CD4-positive, alpha-beta memory T cell (primary cell): ENCODE measurements around the gene LRRC49. TPM values are rescaled to one million over a fixed set of nuclear protein-coding genes. Genes with fewer than 3 reads are reported as not detected.
A peak's percentile ranks its signal among the peaks of the same experiment; 100 is the strongest.

Source experiments
- CTCF ChIA-PET: fragments of 350-600 bp; sonication (Branson Sonifier 250); formaldehyde crosslinking; loops from one replicate; lab custom pipeline; 2021; ENCODE audit warnings: inconsistent platforms; ENCODE audit not compliant: partially characterized antibody; lab: Charles Lee
- POLR2A ChIA-PET: fragments of 350-600 bp; sonication (Branson Sonifier 250); formaldehyde crosslinking; loops from one replicate; lab custom pipeline; 2021; ENCODE audit not compliant: partially characterized antibody; lab: Charles Lee
- DNase-seq, 5 donors: peaks; one replicate each; pipeline versions ENCODE4 v3.0.0 to v3.0.0-alpha.2; 2020 to 2022; ENCODE audit warnings: mixed read lengths in 1 of 5
- H3K27ac ChIP-seq: one replicate; pipeline ENCODE4 v1.7.0; 2013; ENCODE audit warnings: low read depth, low read length
- H3K27me3 ChIP-seq: 2 replicates; pipeline ENCODE4 v1.7.0; 2013; ENCODE audit warnings: mild to moderate bottlenecking, low read length, moderate library complexity; ENCODE audit not compliant: insufficient read depth
- H3K36me3 ChIP-seq: 2 replicates; pipeline ENCODE4 v1.7.0; 2013; ENCODE audit warnings: mild to moderate bottlenecking, low read length, moderate library complexity; ENCODE audit not compliant: insufficient read depth
- H3K4me1 ChIP-seq: 2 replicates; pipeline ENCODE4 v1.7.0; 2013; ENCODE audit warnings: mild to moderate bottlenecking, low read length, moderate library complexity; ENCODE audit not compliant: insufficient read depth
- H3K4me3 ChIP-seq, 2 donors: one replicate each; pipeline ENCODE4 v1.7.0; 2013; ENCODE audit warnings: low read length in 2 of 2, mild to moderate bottlenecking in 1 of 2
- H3K9me3 ChIP-seq, 2 donors: one replicate each; pipeline ENCODE4 v1.7.0; 2013; ENCODE audit warnings: low read length in 2 of 2, control low read depth in 1 of 2; ENCODE audit not compliant: control insufficient read depth in 1 of 2
- H3K27ac Mint-ChIP-seq, 7 donors: one replicate each; pipeline ENCODE4 v1.8.0; 2020 to 2021; ENCODE audit warnings: mixed read lengths in 7 of 7, mild to moderate bottlenecking in 6 of 7, inconsistent platforms in 3 of 7, moderate library complexity in 3 of 7
- H3K27me3 Mint-ChIP-seq, 2 donors: one replicate each; pipeline ENCODE4 v1.8.0; 2020 to 2021; ENCODE audit warnings: mixed read lengths in 2 of 2
- H3K36me3 Mint-ChIP-seq, 2 donors: one replicate each; pipeline ENCODE4 v1.8.0; 2020 to 2021; ENCODE audit warnings: mixed read lengths in 2 of 2, inconsistent platforms in 1 of 2, mild to moderate bottlenecking in 1 of 2
- H3K4me1 Mint-ChIP-seq, 4 donors: one replicate each; pipeline ENCODE4 v1.8.0; 2020 to 2021; ENCODE audit warnings: mixed read lengths in 4 of 4, mild to moderate bottlenecking in 1 of 4
- H3K4me3 Mint-ChIP-seq, 8 donors: one replicate each; pipeline ENCODE4 v1.8.0; 2020 to 2021; ENCODE audit warnings: mixed read lengths in 8 of 8, mild to moderate bottlenecking in 7 of 8, moderate library complexity in 6 of 8, inconsistent platforms in 3 of 8
- H3K9me3 Mint-ChIP-seq, 8 donors: one replicate each; pipeline ENCODE4 v1.8.0; 2020 to 2021; ENCODE audit warnings: mixed read lengths in 8 of 8, mild to moderate bottlenecking in 5 of 8, inconsistent platforms in 3 of 8, moderate library complexity in 1 of 8
- intact Hi-C: fragments of 100-400 bp; cut with micrococcal nuclease; formaldehyde crosslinking; loops from one replicate; pipeline ENCODE4 v1.15.1; 2023
- polyA plus RNA-seq, 2 donors: library from polyadenylated mRNA; unstranded; fragments of 300-500 nt; fragmentation: Illumina TruSeq; gene quantifications; one replicate each; pipeline ENCODE4 v1.2.3, GENCODE V29; 2021
- total RNA-seq, 2 experiments: library from RNA; stranded (reverse); gene quantifications; one replicate each; pipeline ENCODE4 v1.2.3, GENCODE V29; 2021

LRRC49 gene
- total and polyA plus RNA-seq, 4 experiments from 2014 or later: 0.20 to 0.75 (median 0.50) TPM; not detected in 1

GRCh38 chr15:70853973-70854665 is 38.5 kb upstream of the LRRC49 start, which contains the start of gene LARP6:
Gene LARP6 (minus strand): TSS chr15:70854157. CDS start chr15:70854088, 69 bp downstream.
- ChIA-PET POLR2A (no interaction called here), CTCF (no interaction called here)
- H3K4me1 Mint-ChIP-seq: peaks cover 3 to 9% (median 5%) of the 10 kb centered on the region in 4 donors
- H3K36me3 ChIP-seq: no peaks in the 10 kb centered on the region
- peaks cover 42 to 48% of the 10 kb centered on the region in 2 donors for H3K27me3 Mint-ChIP-seq
- H3K27ac ChIP-seq: no peak within 1 kb of the TSS
- intact Hi-C loops: no loop called here
- peak in 3 of 5 donors; percentile 1 to 9 (median 5) for DNase-seq
- peaks cover 21% of the 10 kb centered on the region for H3K27me3 ChIP-seq
- H3K4me1 ChIP-seq: no peaks in the 10 kb centered on the region
- H3K9me3 Mint-ChIP-seq: no peaks in the 10 kb centered on the region
- no peak within 1 kb of the TSS for H3K4me3 ChIP-seq
- H3K27ac Mint-ChIP-seq: peak within 1 kb of the TSS in 1 of 7 donors; percentile 2
- no peaks in the 10 kb centered on the region for H3K9me3 ChIP-seq
- peak within 1 kb of the TSS; percentile 63 to 82 (median 76) for H3K4me3 Mint-ChIP-seq
- H3K36me3 Mint-ChIP-seq: no peaks in the 10 kb centered on the region

- POLR2A ChIA-PET: no interaction called here
Observed at GRCh38 chr15:70854666-70854976, 38.0 kb upstream of the LRRC49 start.

GRCh38 chr15:70855764-70856163 is 36.9 kb upstream of the LRRC49 start:
- Histone ChIP-seq H3K36me3 (no peaks in the 10 kb centered on the region), H3K9me3 (no peaks in the 10 kb centered on the region), H3K27me3 (peaks cover 21% of the 10 kb centered on the region), H3K27ac (no peak overlapping the region), H3K4me3 (no peak overlapping the region), H3K4me1 (no peaks in the 10 kb centered on the region)
- no peak overlapping the region for H3K4me3 Mint-ChIP-seq
- DNase-seq: no peak
- H3K27ac Mint-ChIP-seq: no peak overlapping the region
- H3K36me3 Mint-ChIP-seq: no peaks in the 10 kb centered on the region
- no peaks in the 10 kb centered on the region for H3K9me3 Mint-ChIP-seq
- ChIA-PET CTCF (no interaction called here), POLR2A (no interaction called here)
- peaks cover 35 to 40% of the 10 kb centered on the region in 2 donors for H3K27me3 Mint-ChIP-seq
- H3K4me1 Mint-ChIP-seq: peaks cover 3 to 9% (median 5%) of the 10 kb centered on the region in 4 donors
- intact Hi-C loops: no loop called here

More at GRCh38 chr15:70854666-70854976, 38.0 kb upstream of the LRRC49 start:
- Mint-ChIP-seq H3K27me3 (peaks cover 44% of the 10 kb centered on the region in 2 donors), H3K4me1 (peaks cover 3 to 9% (median 5%) of the 10 kb centered on the region in 4 donors), H3K36me3 (no peaks in the 10 kb centered on the region), H3K9me3 (no peaks in the 10 kb centered on the region), H3K4me3 (peak overlapping the region; percentile 63 to 82 (median 76)), H3K27ac (no peak overlapping the region)
- Histone ChIP-seq H3K9me3 (no peaks in the 10 kb centered on the region), H3K27me3 (peaks cover 21% of the 10 kb centered on the region), H3K4me1 (no peaks in the 10 kb centered on the region), H3K27ac (no peak overlapping the region), H3K36me3 (no peaks in the 10 kb centered on the region), H3K4me3 (no peak overlapping the region)
- CTCF ChIA-PET: no interaction called here
- DNase-seq: no peak
- intact Hi-C loops: no loop called here

- Mint-ChIP-seq H3K27ac (no peak overlapping the region), H3K4me3 (no peak overlapping the region), H3K27me3 (peaks cover 33 to 37% of the 10 kb centered on the region in 2 donors), H3K4me1 (peaks cover 3 to 9% (median 5%) of the 10 kb centered on the region in 4 donors), H3K36me3 (no peaks in the 10 kb centered on the region), H3K9me3 (no peaks in the 10 kb centered on the region)
- Histone ChIP-seq H3K27me3 (peaks cover 21% of the 10 kb centered on the region), H3K36me3 (no peaks in the 10 kb centered on the region), H3K27ac (no peak overlapping the region), H3K4me1 (no peaks in the 10 kb centered on the region), H3K4me3 (no peak overlapping the region), H3K9me3 (no peaks in the 10 kb centered on the region)
- CTCF ChIA-PET: no interaction called here
- DNase-seq: no peak
- intact Hi-C loops: no loop called here
- POLR2A ChIA-PET: no interaction called here
Observed at GRCh38 chr15:70856177-70856883, 36.3 kb upstream of the LRRC49 start.

GRCh38 chr15:70856884-70857561 is 35.6 kb upstream of the LRRC49 start:
- no peaks in the 10 kb centered on the region for H3K9me3 Mint-ChIP-seq
- peaks cover 26 to 31% of the 10 kb centered on the region in 2 donors for H3K27me3 Mint-ChIP-seq
- H3K36me3 ChIP-seq: no peaks in the 10 kb centered on the region
- H3K27ac ChIP-seq: no peak overlapping the region
- H3K4me3 Mint-ChIP-seq: no peak overlapping the region
- no peaks in the 10 kb centered on the region for H3K9me3 ChIP-seq
- H3K36me3 Mint-ChIP-seq: no peaks in the 10 kb centered on the region
- DNase-seq: no peak
- H3K4me1 Mint-ChIP-seq: peaks cover 3 to 9% (median 5%) of the 10 kb centered on the region in 4 donors
- H3K27me3 ChIP-seq: peaks cover 21% of the 10 kb centered on the region
- H3K4me1 ChIP-seq: no peaks in the 10 kb centered on the region
- ChIA-PET POLR2A (no interaction called here), CTCF (interaction anchor here (0.5 kb wide), 1 partner anchor 1772 kb away, joined by 5 read pairs; no protein-coding TSS in a partner anchor)
- intact Hi-C loops: no loop called here
- no peak overlapping the region for H3K4me3 ChIP-seq
- H3K27ac Mint-ChIP-seq: no peak overlapping the region

GRCh38 chr15:70857562-70858285 is 34.9 kb upstream of the LRRC49 start:
- peaks cover 3 to 9% (median 5%) of the 10 kb centered on the region in 4 donors for H3K4me1 Mint-ChIP-seq
- H3K27ac ChIP-seq: no peak overlapping the region
- H3K4me1 ChIP-seq: no peaks in the 10 kb centered on the region
- no peaks in the 10 kb centered on the region for H3K9me3 ChIP-seq
- no peak for DNase-seq
- no peaks in the 10 kb centered on the region for H3K9me3 Mint-ChIP-seq
- H3K4me3 ChIP-seq: no peak overlapping the region
- intact Hi-C loops: no loop called here
- peaks cover 14% of the 10 kb centered on the region for H3K27me3 ChIP-seq
- no peak overlapping the region for H3K27ac Mint-ChIP-seq
- CTCF ChIA-PET: interaction anchor here (0.5 kb wide), 1 partner anchor 1773 kb away, joined by 5 read pairs; no protein-coding TSS in a partner anchor
- POLR2A ChIA-PET: no interaction called here
- no peaks in the 10 kb centered on the region for H3K36me3 Mint-ChIP-seq
- H3K27me3 Mint-ChIP-seq: peaks cover 25% of the 10 kb centered on the region in 2 donors
- H3K36me3 ChIP-seq: no peaks in the 10 kb centered on the region
- H3K4me3 Mint-ChIP-seq: no peak overlapping the region
